NCI-H2227 (cell line): ENCODE results near the gene SYNE3.
A peak's percentile ranks its signal among the peaks of the same experiment; 100 is the strongest.

Experiments
- DNase-seq: peaks from one replicate; lab custom pipeline; 2025; ENCODE audit not compliant: unreplicated experiment; lab: John Stamatoyannopoulos, UW

The SYNE3 gene

GRCh38 chr14:95490138-95490509 is 26.3 kb downstream of the SYNE3 start:
- DNase-seq, result no peak

GRCh38 chr14:95489214-95490137 is 27.0 kb downstream of the SYNE3 start:
- no peak for DNase-seq

- DNase-seq, result no peak
Measured at GRCh38 chr14:95488376-95489213, 27.9 kb downstream of the SYNE3 start.

- no peak for DNase-seq
Measured at GRCh38 chr14:95487669-95488084, 28.8 kb downstream of the SYNE3 start.

- DNase-seq, result peak; percentile 28
Measured at GRCh38 chr14:95486875-95487668, 29.4 kb downstream of the SYNE3 start.

- no peak for DNase-seq
Measured at GRCh38 chr14:95485222-95485819, 31.1 kb downstream of the SYNE3 start.

- DNase-seq, result no peak
Measured at GRCh38 chr14:95484296-95484695, 32.2 kb downstream of the SYNE3 start.

GRCh38 chr14:95483309-95484165 is 32.9 kb downstream of the SYNE3 start:
- DNase-seq, result no peak

- no peak for DNase-seq
Measured at GRCh38 chr14:95482627-95483308, 33.7 kb downstream of the SYNE3 start.

- no peak for DNase-seq
Measured at GRCh38 chr14:95481391-95482022, 34.9 kb downstream of the SYNE3 start.

GRCh38 chr14:95480887-95481226 is 35.6 kb downstream of the SYNE3 start:
- no peak for DNase-seq

- DNase-seq, result no peak
Measured at GRCh38 chr14:95480109-95480886, 36.2 kb downstream of the SYNE3 start.

- no peak for DNase-seq
Measured at GRCh38 chr14:95479494-95479893, 37.0 kb downstream of the SYNE3 start.

GRCh38 chr14:95478818-95479217 is 37.6 kb downstream of the SYNE3 start:
- DNase-seq, result no peak

GRCh38 chr14:95478309-95478708 is 38.1 kb downstream of the SYNE3 start:
- no peak for DNase-seq

- no peak for DNase-seq
Measured at GRCh38 chr14:95477411-95478269, 38.8 kb downstream of the SYNE3 start.

- no peak for DNase-seq
Measured at GRCh38 chr14:95476747-95477146, 39.7 kb downstream of the SYNE3 start.
